Progenitor cell of endocrine pancreas (in vitro differentiated cells): Measurements from ENCODE around the gene CIAPIN1. TPM values are rescaled to one million over a fixed set of nuclear protein-coding genes. Genes with fewer than 3 reads are reported as not detected.

Source experiments
- DNase-seq: peaks from one replicate; pipeline ENCODE4 v3.0.0; 2021; ENCODE audit warnings: low spot score; ENCODE audit not compliant: unreplicated experiment
- H3K27ac Mint-ChIP-seq: 2 replicates; pipeline ENCODE4 v1.8.0; 2021; ENCODE audit warnings: mild to moderate bottlenecking, moderate library complexity, mixed read lengths
- H3K27me3 Mint-ChIP-seq: 2 replicates; pipeline ENCODE4 v1.8.0; 2021; ENCODE audit warnings: mixed read lengths
- H3K36me3 Mint-ChIP-seq: 2 replicates; pipeline ENCODE4 v1.8.0; 2022; ENCODE audit warnings: mixed read lengths; ENCODE audit not compliant: insufficient read depth
- H3K4me1 Mint-ChIP-seq: 2 replicates; pipeline ENCODE4 v1.8.0; 2021; ENCODE audit warnings: low read depth, mixed read lengths
- H3K4me3 Mint-ChIP-seq: 2 replicates; pipeline ENCODE4 v1.8.0; 2021; ENCODE audit warnings: low read depth, mild to moderate bottlenecking, moderate library complexity, mixed read lengths
- H3K9me3 Mint-ChIP-seq: 2 replicates; pipeline ENCODE4 v1.8.0; 2021; ENCODE audit warnings: low read depth, mixed read lengths
- total RNA-seq: library from RNA; stranded (reverse); gene quantifications from 2 replicates; pipeline ENCODE4 v1.2.1, GENCODE V29; 2021
- TF ChIP-seq, protein P1 (sequence below): fragments of 200-600 bp; sonication (generic); IDR thresholded peaks from one replicate; pipeline ENCODE4 v1.5.0; 2021; ENCODE audit warnings: antibody characterized with exemption, mild to moderate bottlenecking; ENCODE audit not compliant: unreplicated experiment

The CIAPIN1 gene
- total RNA-seq, 1 donor from 2014 or later = 79.3 TPM

DNA sequence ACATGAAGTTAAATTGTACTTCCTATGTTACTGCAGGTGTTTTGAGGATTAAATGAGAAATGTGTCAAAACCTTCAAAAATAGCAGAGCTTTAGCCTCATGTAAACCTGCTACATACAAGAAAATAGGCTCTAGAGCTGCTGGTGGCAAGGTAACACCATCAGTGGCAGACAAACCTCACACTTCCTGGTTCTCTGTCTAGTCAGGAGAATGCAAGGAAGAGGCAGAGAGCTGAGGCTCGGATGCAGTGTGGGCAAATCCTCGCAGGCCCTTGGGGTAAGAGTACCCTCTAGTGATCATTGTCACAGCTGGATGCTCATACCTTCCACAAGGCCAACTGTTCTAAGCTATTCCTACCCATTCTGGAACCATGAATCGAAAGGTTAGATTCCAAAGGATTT lies 14.2 kb downstream of the CIAPIN1 start:
- H3K36me3 Mint-ChIP-seq = peaks cover 32% of the 10 kb centered on the region
- H3K27ac Mint-ChIP-seq = no peak overlapping the region
- no peaks in the 10 kb centered on the region for H3K9me3 Mint-ChIP-seq
- TF ChIP-seq, protein P1, sequence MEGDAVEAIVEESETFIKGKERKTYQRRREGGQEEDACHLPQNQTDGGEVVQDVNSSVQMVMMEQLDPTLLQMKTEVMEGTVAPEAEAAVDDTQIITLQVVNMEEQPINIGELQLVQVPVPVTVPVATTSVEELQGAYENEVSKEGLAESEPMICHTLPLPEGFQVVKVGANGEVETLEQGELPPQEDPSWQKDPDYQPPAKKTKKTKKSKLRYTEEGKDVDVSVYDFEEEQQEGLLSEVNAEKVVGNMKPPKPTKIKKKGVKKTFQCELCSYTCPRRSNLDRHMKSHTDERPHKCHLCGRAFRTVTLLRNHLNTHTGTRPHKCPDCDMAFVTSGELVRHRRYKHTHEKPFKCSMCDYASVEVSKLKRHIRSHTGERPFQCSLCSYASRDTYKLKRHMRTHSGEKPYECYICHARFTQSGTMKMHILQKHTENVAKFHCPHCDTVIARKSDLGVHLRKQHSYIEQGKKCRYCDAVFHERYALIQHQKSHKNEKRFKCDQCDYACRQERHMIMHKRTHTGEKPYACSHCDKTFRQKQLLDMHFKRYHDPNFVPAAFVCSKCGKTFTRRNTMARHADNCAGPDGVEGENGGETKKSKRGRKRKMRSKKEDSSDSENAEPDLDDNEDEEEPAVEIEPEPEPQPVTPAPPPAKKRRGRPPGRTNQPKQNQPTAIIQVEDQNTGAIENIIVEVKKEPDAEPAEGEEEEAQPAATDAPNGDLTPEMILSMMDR = no peak
- no peak overlapping the region for H3K4me3 Mint-ChIP-seq
- no peak for DNase-seq
- H3K27me3 Mint-ChIP-seq = no peaks in the 10 kb centered on the region
- H3K4me1 Mint-ChIP-seq = no peaks in the 10 kb centered on the region

DNA sequence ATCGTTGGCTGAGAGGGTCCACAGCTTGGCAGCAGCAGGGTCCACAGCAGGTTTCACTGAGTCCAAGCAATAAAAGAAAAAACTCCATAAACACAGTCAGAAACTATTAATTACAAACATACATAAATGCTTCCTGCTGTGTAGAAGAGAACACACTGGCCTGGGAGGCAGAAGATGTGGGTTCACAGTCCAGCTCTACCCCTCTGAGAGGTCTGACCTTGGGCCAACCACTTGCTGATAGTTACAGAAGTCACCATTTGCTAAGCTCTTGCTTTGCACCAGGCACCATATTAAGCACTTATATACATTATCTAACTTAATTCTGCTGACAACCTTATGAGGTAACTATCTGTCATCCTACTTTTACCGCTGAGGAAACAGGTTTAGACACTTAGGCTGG lies 14.7 kb downstream of the CIAPIN1 start:
- Mint-ChIP-seq H3K9me3 (no peaks in the 10 kb centered on the region), H3K27ac (no peak overlapping the region), H3K27me3 (no peaks in the 10 kb centered on the region), H3K4me1 (no peaks in the 10 kb centered on the region), H3K36me3 (peaks cover 35% of the 10 kb centered on the region), H3K4me3 (no peak overlapping the region)
- TF ChIP-seq, protein P1 = no peak
- DNase-seq = no peak

DNA sequence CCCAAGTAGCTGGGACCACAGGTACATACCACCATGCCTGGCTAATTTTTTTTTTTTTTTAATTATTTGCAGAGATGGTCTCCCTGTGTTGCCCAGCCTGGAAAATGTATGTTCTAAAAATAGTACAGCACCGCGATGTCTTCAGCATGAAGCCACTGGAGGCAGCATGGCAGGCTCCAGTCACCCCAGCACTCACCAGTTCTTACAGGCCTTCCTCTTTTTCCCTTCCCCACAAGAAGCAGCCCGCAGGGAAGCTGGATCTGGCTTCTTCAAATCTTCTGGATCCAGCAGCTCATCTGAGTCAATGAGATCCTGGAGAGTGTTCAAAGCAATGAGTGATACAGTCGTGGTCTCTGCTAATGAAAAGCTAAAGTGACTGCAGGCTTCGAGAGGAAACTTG lies 16.2 kb downstream of the CIAPIN1 start:
- Mint-ChIP-seq H3K36me3 (peaks cover 35% of the 10 kb centered on the region), H3K9me3 (no peaks in the 10 kb centered on the region), H3K4me3 (no peak overlapping the region), H3K27me3 (no peaks in the 10 kb centered on the region), H3K27ac (no peak overlapping the region), H3K4me1 (no peaks in the 10 kb centered on the region)
- DNase-seq = no peak
- TF ChIP-seq, protein P1 = no peak

DNA sequence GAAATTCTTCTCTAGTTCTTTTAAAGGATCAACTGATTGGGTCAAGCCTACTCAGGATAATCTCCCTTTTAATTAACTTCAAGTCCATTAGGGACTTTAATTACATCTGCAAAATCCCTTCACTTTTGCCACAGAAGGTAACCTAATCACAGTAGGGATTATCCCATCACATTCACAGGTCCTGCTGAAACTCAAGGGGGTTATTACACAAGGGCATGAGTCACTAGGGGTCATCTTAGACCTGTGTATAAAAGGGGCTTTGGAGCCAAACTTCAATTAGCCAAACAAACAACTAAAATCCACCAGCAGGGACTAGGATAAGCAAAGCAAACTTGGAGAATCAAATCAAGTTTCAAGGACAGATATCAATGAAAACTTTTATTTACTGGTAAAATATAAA lies 19.4 kb downstream of the CIAPIN1 start:
- peaks cover 24% of the 10 kb centered on the region for H3K36me3 Mint-ChIP-seq
- H3K4me3 Mint-ChIP-seq = no peak overlapping the region
- H3K9me3 Mint-ChIP-seq = no peaks in the 10 kb centered on the region
- peak overlapping the region; percentile 42 for H3K27ac Mint-ChIP-seq
- TF ChIP-seq, protein P1 = no peak
- no peaks in the 10 kb centered on the region for H3K4me1 Mint-ChIP-seq
- no peak for DNase-seq
- no peaks in the 10 kb centered on the region for H3K27me3 Mint-ChIP-seq

DNA sequence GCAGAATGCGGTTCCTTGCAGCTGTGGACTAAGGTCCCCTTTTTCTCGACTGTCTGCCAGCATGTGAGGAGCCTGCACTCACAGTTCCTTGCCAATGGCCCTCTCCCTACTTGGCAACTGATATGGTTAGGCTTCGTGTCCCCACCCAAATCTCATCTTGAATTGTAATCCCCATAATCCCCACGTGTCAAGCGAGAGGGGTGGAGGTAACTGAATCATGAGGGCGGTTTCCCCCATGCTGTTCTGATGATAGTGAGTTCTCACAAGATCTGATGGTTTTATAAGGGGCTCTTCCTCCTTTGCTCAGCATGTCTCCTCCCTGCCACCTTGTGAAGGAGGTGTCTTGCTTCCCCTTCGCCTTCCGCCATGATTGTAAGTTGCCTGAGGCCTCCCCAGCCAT lies 19.9 kb downstream of the CIAPIN1 start:
- Mint-ChIP-seq H3K4me3 (no peak overlapping the region), H3K27ac (peak overlapping the region; percentile 42), H3K27me3 (no peaks in the 10 kb centered on the region), H3K36me3 (peaks cover 23% of the 10 kb centered on the region), H3K9me3 (no peaks in the 10 kb centered on the region), H3K4me1 (no peaks in the 10 kb centered on the region)
- TF ChIP-seq, protein P1 = no peak
- no peak for DNase-seq
